Activated T-cell treated with anti-CD3 and anti-CD28 coated beads for 24 hours (primary cell): ENCODE results near the gene NSMCE4A.
"Not testable (repeated sequence)": the region's sequence is repeated elsewhere in the genome, so short reads cannot be mapped to it uniquely, and the experiment has no call there.

Experiments
- DNase-seq: peaks from one replicate; pipeline ENCODE4 v3.0.0-alpha.2; 2020; ENCODE audit warnings: low read depth

NSMCE4A gene

DNA sequence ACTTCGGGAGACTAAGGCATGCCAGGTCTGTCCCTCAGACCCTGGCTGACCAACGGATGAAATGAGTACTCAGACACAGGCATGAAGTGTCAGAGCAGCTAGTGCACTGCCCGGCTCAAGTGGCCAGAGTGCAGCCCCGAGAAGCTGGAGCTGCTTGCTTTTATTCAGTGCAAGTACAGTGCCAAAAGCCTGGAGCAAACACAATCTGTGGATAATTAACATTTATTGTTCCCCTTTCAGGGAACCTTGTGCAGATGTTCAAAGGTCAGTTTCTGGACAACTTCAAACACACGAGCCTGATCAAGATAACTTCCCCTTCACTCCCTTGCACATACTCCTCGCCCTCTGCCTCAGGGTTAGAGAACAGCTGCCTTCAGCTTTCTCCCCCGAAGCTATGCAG lies 39.3 kb downstream of the NSMCE4A start:
- DNase-seq: no peak

DNA sequence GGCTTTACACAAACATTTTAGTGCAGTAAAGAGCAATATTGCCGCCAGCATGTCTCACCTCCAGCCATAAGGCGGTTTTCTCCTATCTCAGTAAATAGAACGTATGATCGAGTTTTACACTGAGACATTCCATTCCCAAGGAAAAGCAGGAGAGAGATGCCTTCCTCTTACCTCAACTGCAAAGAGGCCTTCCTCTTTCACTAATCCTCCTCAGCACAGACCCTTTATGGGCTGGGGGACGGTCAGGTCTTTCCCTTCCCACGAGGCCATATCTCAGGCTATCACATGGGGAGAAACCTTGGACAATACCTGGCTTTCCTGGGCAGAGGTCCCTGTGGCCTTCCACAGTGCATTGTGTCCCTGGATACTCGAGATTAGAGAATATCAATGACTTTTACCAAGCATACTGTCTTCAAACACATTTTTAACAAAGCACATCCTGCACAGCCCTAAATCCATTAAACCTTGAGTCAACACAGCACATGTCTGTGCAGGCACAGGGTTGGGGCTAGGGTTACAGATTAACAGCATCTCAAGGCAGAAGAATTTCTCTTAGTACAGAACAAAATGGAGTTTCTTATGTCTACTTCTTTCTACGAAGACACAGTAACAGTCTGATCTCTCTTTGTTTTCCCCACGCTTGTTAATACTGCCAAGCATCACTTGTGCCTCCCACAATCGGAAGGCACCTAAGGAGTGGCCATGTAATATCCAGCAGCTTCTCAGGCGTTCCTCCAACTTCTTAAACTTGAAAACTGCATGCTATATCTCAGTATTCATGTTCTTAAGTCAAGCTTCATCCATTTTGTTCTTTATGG lies 44.5 kb downstream of the NSMCE4A start:
- DNase-seq: not testable (repeated sequence)

DNA sequence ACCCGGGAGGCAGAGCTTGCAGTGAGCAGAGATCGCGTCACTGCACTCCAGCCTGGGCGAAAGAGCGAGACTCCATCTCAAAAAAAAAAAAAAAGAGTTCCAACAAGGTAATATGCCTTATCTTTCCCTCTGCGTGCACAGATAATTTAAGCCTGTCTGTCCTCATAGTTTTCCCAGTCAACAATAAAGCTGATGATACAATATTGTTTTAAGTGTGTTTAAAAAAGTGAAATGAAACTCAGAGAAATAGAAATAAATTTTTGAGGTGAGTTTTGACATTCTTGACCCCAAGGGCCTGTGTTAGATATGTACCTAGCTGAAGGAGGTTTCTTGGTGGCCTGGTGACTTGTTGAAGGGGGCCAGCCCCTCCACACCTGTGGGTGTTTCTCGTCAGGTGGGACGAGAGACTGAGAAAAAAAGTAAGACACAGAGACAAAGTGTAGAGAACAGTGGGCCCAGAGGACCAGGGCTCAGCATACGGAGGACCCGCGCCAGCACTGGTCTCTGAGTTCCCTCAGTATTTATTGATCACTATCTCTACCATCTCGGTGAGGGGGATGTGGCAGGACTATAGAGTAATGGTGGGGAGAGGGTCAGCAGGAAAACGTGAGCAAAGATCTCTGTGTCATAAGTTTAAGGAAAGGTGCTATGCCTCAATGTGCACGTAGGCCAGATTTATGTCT lies 45.3 kb downstream of the NSMCE4A start:
- DNase-seq: not testable (repeated sequence)

DNA sequence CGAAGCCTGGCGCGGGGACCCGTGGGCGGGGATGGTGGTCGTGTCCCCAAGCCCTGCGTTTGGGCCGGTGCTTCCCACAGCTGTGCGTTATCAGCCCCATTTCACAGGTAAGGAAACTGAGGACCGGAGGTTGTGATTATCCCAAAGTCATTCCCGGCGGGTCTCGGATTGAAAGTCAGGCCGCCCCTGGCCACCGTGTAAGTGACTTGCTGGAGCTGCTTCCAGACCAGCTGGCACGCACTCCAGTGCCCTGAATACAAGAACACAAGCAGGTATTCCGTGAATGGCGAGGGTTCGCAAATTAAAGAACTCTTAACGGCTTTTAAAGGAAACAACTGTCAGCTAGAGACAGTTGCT lies 46.5 kb downstream of the NSMCE4A start:
- no peak for DNase-seq

DNA sequence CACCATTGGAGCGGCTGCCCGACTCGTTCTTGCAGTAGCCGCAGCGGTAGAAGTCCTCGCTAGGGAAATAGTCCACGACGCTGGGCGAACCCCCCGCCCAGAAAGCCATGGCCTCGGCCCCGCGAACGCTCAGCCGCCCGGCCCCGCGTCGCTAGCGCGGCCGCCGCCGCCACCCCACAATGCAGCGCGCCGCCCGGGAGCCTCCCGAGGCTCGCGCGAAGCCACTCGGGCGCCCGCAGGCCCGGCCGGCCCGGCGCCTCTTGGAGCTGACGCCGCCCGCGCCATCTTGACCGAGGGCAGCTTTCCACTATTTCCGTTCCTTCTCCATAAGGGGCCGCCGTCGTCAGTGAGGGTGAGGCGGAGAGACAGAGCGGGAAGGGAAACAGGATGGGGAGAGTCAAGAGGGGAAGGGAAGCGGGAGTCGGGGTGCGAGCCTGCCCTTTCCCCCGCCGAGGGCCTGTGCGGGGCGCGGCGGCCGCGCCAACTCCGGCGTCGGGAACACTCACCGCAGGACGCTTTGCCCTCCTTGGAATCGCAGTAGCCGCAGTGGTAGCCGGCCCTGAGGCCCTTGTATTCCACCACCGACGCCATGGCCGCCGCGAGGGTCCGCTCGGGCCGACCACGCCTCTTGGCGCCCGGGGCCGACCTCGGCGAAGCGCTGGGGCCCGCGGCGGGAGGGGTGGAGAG lies 47.0 kb downstream of the NSMCE4A start, which contains the start of gene ATE1:
TSS of gene ATE1 (minus strand) at position 191 of the 687 bp plus-strand sequence. CDS start at position 109, 82 bp downstream.
- DNase-seq: peak; percentile 78

DNA sequence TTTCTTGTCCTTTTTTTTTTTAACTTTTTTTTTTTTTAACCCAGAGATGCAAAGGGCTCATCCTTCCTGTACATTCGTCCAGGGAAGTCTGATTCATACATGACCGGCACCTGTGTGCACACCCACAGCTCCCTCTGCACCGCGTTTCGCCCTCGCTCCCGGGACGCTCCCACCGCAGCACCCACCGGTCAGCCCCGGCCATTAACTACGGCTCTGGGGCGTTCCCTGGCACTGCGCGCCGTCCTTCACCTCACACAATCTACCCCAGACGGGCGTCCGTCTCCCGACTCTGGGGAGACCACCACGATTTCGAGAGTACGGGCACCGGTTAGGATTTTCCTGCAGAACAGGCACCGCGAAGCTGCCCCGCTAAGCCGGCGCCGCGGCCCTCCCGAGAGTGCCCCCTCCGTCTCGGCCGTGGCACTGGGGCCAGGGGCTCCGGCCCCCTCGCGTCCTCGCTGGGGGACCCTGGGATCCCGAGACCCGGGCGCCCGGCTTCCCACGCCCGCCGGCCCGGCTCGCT lies 47.6 kb downstream of the NSMCE4A start:
- peak; percentile 27 for DNase-seq

DNA sequence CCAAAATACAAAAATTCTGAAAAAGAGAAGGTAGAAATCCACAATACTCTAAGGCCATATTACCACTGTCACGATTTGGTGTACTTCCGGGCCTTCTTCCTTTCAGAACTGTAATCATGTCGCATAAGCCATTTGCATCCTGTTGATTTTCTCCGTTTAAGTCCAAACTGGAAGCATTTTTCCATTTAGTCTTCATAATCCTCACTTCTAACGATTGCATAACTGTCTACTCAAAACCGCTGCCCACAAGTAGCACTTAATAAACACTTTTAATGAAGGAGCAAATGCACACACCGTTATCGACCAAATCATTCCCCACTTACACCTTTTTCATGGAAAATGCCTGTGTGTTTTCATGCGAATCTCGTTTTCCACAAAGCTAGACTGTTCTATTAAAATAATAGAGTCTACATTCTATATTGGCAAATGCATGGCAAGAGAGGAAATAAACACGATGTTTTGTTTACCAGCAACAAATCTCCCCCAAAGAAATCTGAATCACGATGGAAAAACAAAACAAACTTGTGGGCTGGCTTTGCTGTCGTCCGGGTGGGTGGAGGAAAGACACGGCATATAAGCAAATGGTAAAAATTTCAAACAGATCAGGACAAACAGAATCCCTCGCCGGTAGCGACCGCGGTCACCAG lies 48.2 kb downstream of the NSMCE4A start:
- DNase-seq: no peak

DNA sequence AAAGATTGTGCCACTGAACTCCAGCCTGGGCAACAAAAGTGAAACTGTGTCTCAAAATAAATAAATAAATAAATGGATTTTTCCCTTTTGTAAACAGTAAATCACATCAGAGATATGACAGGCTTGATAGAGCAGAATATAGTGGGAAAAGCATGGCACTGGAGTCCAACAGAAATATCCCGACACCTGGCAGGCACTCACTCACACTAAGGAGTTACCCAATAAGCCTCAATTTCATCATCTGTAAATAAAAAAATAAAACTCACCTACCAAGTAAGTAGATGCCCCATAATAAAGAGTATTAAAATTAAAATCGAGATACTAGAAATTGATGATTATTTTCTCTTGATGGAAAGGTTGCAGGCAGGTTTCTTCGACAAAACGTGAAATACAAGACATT lies 48.9 kb downstream of the NSMCE4A start:
- no peak for DNase-seq

DNA sequence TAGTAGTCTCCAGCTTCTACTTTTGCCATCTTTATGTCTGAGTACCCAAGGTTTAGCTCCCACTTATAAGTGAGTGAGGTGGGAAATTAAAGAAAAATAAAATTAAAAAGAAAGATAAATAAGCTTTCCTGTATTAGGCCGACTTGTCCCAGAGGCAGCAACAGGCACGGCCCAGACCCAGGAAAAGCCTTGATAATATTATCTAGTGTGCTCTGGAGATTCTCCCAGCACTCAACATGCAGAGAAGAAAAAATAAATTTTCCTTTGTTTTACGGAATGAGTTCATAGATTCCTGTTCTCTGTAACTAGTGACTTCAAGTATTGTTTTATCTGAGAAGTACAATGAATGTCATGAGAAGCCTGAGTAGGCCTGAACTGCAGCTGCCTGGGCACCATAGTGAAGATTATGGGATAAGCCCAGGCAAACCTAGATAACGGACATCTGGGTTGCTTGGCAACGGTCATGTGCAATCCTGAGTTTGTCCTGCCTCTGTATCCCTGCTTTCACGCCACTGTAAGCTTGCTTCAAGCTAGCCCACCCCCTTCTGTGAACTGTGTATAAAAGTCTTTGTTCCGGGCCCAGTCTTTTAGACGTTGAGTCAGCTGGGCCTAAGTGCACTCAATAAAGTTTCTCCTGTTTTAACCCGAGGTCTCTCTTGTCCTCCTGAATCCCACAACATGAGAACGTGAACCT lies 53.6 kb downstream of the NSMCE4A start:
- no peak for DNase-seq

DNA sequence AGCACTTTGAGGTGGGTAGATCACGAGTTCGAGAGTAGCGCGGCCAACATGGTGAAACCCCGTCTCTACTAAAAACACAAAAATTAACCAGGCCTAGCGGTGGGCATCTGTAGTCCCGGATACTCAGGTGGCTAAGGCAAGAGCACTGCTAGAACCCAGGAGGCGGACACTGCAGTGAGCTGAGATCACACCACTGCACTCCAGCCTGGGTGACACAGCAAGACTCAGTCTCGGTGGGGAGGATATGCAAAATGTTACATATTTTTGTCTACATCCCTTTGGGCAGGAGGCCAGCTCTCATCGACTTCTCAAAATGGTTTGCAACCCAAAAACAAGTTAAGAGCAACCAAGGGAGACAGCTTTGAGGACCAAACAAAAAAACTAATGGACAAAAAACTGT lies 55.4 kb downstream of the NSMCE4A start:
- no peak for DNase-seq

DNA sequence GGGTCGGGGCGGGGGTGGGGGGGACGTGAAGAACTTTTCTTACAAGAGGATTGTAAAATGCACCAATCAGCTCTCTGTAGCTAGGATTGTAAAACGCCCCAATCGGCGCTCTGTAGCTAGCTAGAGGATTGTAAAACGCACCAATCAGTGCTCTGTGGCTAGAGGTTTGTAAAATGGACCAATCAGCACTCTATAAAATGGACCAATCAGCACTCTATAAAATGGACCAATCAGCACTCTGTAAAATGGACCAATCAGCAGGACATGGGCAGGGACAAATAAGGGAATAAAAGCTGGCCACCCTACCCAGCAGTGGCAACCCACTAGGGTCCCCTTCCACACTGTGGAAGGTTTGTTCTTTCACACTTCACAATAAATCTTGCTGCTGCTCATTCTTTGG lies 56.2 kb downstream of the NSMCE4A start:
- not testable (repeated sequence) for DNase-seq

DNA sequence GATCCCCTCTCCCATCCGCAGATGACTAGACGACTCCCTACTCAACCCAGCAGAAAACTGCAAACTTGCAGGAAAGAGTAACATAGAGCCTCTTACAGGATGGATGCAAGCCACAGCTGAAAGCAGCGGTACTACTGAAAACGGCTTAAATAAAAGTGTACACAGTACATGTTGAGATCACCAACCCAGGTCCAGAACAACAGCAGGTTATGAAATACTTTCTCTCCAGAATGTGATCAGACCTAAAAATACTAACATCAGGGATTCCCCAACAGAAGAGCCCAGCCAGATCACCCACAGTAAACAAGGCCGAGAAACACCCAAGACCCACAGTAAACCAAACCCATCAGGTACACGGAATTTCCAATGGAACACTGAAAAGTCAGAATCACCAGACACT lies 60.4 kb downstream of the NSMCE4A start:
- no peak for DNase-seq

DNA sequence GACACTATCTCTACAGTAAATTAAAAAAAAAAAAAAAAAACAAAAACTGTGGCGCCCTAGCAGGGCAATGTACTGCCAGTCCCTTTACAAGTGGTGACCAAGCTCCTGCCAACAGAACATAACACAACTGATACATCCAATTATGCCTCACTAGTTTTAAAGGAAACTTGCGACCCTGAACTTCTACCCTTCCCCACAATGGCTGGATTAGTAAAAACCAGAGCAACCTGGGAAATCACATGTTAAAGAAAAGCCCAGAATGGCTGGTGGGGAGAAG lies 63.7 kb downstream of the NSMCE4A start:
- no peak for DNase-seq

DNA sequence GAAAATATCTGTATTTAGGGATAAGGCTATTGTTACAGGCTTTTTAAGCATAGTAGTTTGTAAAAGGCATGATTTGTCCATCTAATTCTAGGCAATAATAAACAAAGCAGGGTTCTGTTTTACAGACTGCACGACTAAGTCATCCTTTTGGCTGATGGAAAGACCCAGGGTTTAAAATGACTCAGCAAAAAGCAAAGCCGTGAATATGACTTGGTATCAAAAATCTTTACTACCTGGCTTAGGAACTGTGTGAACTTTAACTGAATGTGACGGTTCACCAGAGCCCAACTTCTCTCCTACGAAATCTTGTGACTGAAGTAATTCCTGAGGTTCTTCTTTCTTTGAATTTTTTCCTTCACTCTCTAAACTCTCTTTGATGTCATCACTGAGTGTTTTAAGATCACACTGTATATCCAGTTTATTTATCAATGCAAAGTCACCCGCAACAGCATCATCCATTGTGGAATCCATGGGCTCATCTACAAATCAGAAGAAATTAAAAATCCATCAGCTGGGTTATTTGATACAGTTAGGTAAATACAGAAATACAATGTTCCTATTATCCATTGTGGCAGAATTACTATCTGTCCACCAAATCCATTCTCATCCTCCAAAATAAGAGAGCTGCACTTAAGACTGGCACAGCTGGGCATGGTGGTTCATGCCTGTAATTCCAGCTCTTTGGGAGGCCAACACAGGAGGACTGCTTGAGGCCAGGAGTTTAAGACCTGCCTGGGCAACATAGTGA lies 64.2 kb downstream of the NSMCE4A start:
- no peak for DNase-seq
